ENCODE data around the gene SLIT3.

SLIT3 gene

DNA sequence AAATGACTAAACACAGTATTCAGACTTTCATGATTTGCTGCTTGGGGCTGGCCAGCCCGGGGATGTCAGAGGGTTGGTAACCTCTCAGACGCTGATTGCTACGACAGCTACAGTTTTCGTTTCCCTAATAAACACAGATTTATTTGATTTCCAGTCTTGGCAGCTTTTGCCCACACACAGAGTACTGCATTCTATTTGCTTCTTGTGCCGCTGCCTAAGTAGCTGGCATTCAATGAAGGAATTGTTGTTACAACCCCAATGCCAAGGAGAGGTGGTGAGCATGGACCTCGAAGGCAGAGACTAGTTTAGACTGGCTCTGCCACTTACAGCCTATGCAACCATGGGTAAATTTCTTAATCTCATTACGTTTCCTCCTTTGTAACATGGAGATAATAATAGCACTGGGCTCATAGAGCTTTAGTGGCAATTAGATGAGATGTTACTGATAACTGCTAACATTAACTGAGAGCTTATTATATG is 474.7 kb downstream of the SLIT3 start:
- no peak for DNase-seq (ENCODE audit: low read depth)
- no peak for TF ChIP-seq CTCF (IDR thresholded peaks at IDR 0.05; ENCODE audit: low read depth, low read length)
- no peak for TF ChIP-seq MAX (IDR thresholded peaks at IDR 0.05; ENCODE audit: low read depth, low read length)
- no peak for TF ChIP-seq POLR2A (IDR thresholded peaks at IDR 0.05; ENCODE audit: extremely low read depth, insufficient read length)
- no peak for TF ChIP-seq MYC (IDR thresholded peaks at IDR 0.05; ENCODE audit: low read depth, low read length)
- no peak overlapping the region for H3K4me3 ChIP-seq (ENCODE audit: low read depth, low read length)

DNA sequence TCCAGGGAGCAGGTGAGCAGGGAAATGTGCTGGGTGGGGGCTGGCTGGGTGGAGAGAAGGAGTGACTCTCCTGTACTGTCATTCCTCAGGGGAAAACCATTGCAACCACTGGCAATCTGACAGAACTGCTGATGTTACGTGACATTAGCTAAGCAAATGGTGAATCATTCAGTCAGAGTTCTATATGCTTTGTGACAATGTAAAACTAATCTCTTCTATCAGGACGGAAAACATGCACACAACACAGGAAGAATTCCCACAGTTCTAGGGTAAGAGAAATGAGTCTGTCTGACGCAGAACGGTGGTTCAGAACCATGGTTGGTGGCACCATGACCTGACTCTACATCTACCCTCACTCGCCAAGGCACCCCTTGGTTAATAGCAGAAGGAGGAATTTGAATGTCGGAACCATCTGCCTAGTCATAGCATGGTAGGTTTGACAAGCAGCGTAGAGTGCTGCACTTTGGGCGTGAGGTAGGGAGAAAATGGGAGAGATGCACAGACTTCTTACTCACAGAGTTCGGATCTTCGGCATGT is 478.1 kb downstream of the SLIT3 start:
- peak; percentile 8 for DNase-seq (ENCODE audit: low read depth)
- TF ChIP-seq CTCF (IDR thresholded peaks at IDR 0.05; ENCODE audit: low read depth, low read length) (no peak), MYC (IDR thresholded peaks at IDR 0.05; ENCODE audit: low read depth, low read length) (no peak), MAX (IDR thresholded peaks at IDR 0.05; ENCODE audit: low read depth, low read length) (no peak), POLR2A (IDR thresholded peaks at IDR 0.05; ENCODE audit: extremely low read depth, insufficient read length) (no peak)
- no peak overlapping the region for H3K4me3 ChIP-seq (ENCODE audit: low read depth, low read length)

- no peak overlapping the region for H3K4me3 ChIP-seq (ENCODE audit: low read depth, low read length)
- TF ChIP-seq MYC (IDR thresholded peaks at IDR 0.05; ENCODE audit: low read depth, low read length) (no peak), MAX (IDR thresholded peaks at IDR 0.05; ENCODE audit: low read depth, low read length) (no peak), CTCF (IDR thresholded peaks at IDR 0.05; ENCODE audit: low read depth, low read length) (no peak), POLR2A (IDR thresholded peaks at IDR 0.05; ENCODE audit: extremely low read depth, insufficient read length) (no peak)
- no peak for DNase-seq (ENCODE audit: low read depth)
Measured at GRCh38 chr5:168822248-168822744, 478.6 kb downstream of the SLIT3 start.

GRCh38 chr5:168820874-168821273 is 480.1 kb downstream of the SLIT3 start:
- TF ChIP-seq MYC (IDR thresholded peaks at IDR 0.05; ENCODE audit: low read depth, low read length) = no peak
- no peak for TF ChIP-seq POLR2A (IDR thresholded peaks at IDR 0.05; ENCODE audit: extremely low read depth, insufficient read length)
- TF ChIP-seq MAX (IDR thresholded peaks at IDR 0.05; ENCODE audit: low read depth, low read length) = no peak
- TF ChIP-seq CTCF (IDR thresholded peaks at IDR 0.05; ENCODE audit: low read depth, low read length) = no peak
- peak; percentile 4 for DNase-seq (ENCODE audit: low read depth)
- no peak overlapping the region for H3K4me3 ChIP-seq (ENCODE audit: low read depth, low read length)

DNA sequence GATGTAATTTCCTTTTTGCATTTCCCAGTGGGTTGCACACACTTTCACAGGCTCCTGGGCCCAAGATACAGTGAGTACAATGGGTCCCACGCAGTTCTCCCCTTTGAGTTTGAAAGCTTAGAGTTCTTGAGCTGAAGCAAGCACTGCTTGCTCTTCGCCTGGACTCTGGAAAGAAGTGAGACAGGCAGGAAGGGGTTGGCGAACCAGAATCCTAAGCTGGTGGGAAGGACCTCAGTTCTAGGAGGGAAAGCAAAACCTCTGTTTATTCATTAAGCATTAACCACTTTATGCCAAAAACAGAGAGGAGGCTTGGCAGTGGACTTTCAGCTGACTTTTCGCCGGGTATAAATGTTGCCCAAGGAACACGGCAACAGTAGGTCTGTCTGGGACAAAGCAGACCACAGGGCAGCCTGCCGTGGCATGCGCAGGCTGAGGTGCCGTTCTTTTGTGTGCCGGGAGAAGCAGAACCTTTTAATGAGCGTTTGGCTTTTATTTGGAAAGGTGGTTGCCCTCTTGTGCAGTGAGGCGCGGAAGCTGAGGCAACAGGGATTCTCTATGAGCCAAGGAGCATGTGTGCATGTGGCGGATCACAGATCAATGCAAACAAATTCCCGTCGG is 481.8 kb downstream of the SLIT3 start:
- no peak for TF ChIP-seq MYC (IDR thresholded peaks at IDR 0.05; ENCODE audit: low read depth, low read length)
- TF ChIP-seq MAX (IDR thresholded peaks at IDR 0.05; ENCODE audit: low read depth, low read length) = no peak
- TF ChIP-seq POLR2A (IDR thresholded peaks at IDR 0.05; ENCODE audit: extremely low read depth, insufficient read length) = no peak
- TF ChIP-seq CTCF (IDR thresholded peaks at IDR 0.05; ENCODE audit: low read depth, low read length) = no peak
- H3K4me3 ChIP-seq (ENCODE audit: low read depth, low read length) = no peak overlapping the region
- DNase-seq (ENCODE audit: low read depth) = no peak

Data from NB4 (cell line).